ENCODE measurements around the gene MATN4.

DNA sequence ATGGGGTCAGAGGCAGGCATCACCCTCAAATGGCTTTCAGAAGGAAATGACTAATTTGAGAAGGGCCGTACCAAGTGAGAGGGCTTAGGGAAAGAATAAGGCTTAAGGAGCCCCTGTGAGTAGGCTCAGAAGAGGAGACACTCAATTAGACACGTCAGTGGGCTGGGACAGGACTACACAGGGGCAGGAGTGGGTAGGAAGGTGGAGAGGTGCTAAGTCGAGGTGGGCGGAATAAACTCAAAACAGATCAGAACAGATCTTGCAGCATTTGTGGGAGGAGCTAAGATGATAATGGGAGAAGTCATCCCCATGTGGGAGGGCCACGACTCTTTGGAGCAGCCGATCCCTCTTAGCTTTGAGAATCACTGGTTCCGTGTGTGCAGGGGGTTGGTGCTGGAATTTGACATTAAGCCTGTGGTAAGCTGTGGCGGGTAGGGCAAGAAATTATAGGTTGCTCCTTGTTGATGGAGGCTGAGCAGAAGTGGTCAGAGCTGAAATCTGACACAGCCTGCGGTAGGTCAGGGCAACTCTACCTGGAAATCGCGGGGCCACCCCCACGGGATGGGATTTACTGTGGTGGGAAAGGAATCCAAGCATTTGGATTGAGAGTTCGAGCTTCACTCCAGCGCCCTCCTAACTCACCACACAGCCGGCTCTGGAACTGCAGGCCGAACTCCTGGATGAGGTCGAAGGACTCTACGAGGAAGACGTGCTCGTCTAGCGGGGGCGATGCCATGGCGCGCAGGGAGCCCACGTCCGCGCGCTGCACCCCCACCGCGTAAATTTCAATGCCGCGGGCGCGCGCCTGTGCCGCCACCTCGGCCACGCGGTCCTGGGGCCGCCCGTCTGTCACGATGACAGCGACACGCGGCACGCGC lies 4.3 kb downstream of the MATN4 start:
- TF ChIP-seq, protein P1, sequence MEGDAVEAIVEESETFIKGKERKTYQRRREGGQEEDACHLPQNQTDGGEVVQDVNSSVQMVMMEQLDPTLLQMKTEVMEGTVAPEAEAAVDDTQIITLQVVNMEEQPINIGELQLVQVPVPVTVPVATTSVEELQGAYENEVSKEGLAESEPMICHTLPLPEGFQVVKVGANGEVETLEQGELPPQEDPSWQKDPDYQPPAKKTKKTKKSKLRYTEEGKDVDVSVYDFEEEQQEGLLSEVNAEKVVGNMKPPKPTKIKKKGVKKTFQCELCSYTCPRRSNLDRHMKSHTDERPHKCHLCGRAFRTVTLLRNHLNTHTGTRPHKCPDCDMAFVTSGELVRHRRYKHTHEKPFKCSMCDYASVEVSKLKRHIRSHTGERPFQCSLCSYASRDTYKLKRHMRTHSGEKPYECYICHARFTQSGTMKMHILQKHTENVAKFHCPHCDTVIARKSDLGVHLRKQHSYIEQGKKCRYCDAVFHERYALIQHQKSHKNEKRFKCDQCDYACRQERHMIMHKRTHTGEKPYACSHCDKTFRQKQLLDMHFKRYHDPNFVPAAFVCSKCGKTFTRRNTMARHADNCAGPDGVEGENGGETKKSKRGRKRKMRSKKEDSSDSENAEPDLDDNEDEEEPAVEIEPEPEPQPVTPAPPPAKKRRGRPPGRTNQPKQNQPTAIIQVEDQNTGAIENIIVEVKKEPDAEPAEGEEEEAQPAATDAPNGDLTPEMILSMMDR (IDR thresholded peaks at IDR 0.05 in 2 of 3, conservative IDR thresholded peaks at IDR 0.05 in 1 of 3; ENCODE audit: borderline replicate concordance in 1 of 3, insufficient read depth in 1 of 3, low read depth in 2 of 3, low read length in 2 of 3), result no peak
- no peak for TF ChIP-seq RAD21 (IDR thresholded peaks at IDR 0.05; ENCODE audit: low read depth)
- no peak for TF ChIP-seq SRF (IDR thresholded peaks at IDR 0.05; ENCODE audit: low read depth)
- TF ChIP-seq POLR2AphosphoS5 (IDR thresholded peaks at IDR 0.05; ENCODE audit: low read depth, low read length), result no peak
